H9 (cell line): Measurements from ENCODE around the gene SMG7. TPM values are rescaled to one million over a fixed set of nuclear protein-coding genes. Genes with fewer than 3 reads are reported as not detected.

ENCODE experiments used
- DNase-seq: peaks from one replicate; pipeline ENCODE4 v3.0.0-alpha.2; 2017
- H2AFZ ChIP-seq: one replicate; pipeline ENCODE4 v1.6.1; 2013; ENCODE audit warnings: mild to moderate bottlenecking, low read length, control low read depth, moderate library complexity
- H2AK5ac ChIP-seq: 2 replicates; pipeline ENCODE4 v1.6.1; 2013; ENCODE audit warnings: low read length, control low read depth, mixed read lengths; ENCODE audit not compliant: insufficient read length
- H2BK120ac ChIP-seq: one replicate; pipeline ENCODE4 v1.6.1; 2013; ENCODE audit warnings: low read depth, mild to moderate bottlenecking, low read length, control low read depth, inconsistent platforms; ENCODE audit not compliant: poor library complexity, severe bottlenecking
- H2BK12ac ChIP-seq: 2 replicates; pipeline ENCODE4 v1.6.1; 2013; ENCODE audit warnings: low read length, control low read depth, mixed read lengths, low read depth; ENCODE audit not compliant: insufficient read length
- H2BK15ac ChIP-seq: 2 replicates; pipeline ENCODE4 v1.6.1; 2013; ENCODE audit warnings: low read depth, low read length, control low read depth
- H2BK20ac ChIP-seq: one replicate; pipeline ENCODE4 v1.6.1; 2013; ENCODE audit warnings: low read depth, mild to moderate bottlenecking, low read length, control low read depth, inconsistent platforms; ENCODE audit not compliant: poor library complexity, severe bottlenecking
- H2BK5ac ChIP-seq: 2 replicates; pipeline ENCODE4 v1.6.1; 2013; ENCODE audit warnings: low read length, control low read depth, mixed read lengths; ENCODE audit not compliant: insufficient read length
- H3K14ac ChIP-seq: 2 replicates; pipeline ENCODE4 v1.6.1; 2013; ENCODE audit warnings: low read length, control low read depth; ENCODE audit not compliant: insufficient read depth
- H3K18ac ChIP-seq: 2 replicates; pipeline ENCODE4 v1.6.1; 2013; ENCODE audit warnings: low read depth, mild to moderate bottlenecking, mixed read lengths, low read length, control low read depth; ENCODE audit not compliant: insufficient read length
- H3K23ac ChIP-seq: 2 replicates; pipeline ENCODE4 v1.6.1; 2013; ENCODE audit warnings: low read length, control low read depth, mixed read lengths, low read depth; ENCODE audit not compliant: insufficient read length
- H3K23me2 ChIP-seq: 2 replicates; pipeline ENCODE4 v1.6.1; 2013; ENCODE audit warnings: low read depth, mild to moderate bottlenecking, mixed read lengths, low read length, control low read depth; ENCODE audit not compliant: insufficient read length, poor library complexity, severe bottlenecking
- H3K27ac ChIP-seq: 2 replicates; pipeline ENCODE4 v1.5.1; 2013; ENCODE audit warnings: low read length, control low read depth, mixed read lengths, low read depth; ENCODE audit not compliant: insufficient read length
- H3K27me3 ChIP-seq: 2 replicates; pipeline ENCODE4 v1.6.1; 2013; ENCODE audit warnings: low read length, control low read depth, inconsistent platforms; ENCODE audit not compliant: insufficient read depth
- H3K4ac ChIP-seq: 2 replicates; pipeline ENCODE4 v1.6.1; 2013; ENCODE audit warnings: low read depth, mild to moderate bottlenecking, control low read depth, inconsistent platforms, low read length, moderate library complexity
- H3K4me1 ChIP-seq: 2 replicates; pipeline ENCODE4 v1.6.1; 2013; ENCODE audit warnings: low read length, control low read depth, inconsistent platforms; ENCODE audit not compliant: insufficient read depth
- H3K4me2 ChIP-seq: 2 replicates; pipeline ENCODE4 v1.6.1; 2013; ENCODE audit warnings: low read length, control low read depth, mixed read lengths; ENCODE audit not compliant: insufficient read length, insufficient read depth
- H3K56ac ChIP-seq: 2 replicates; pipeline ENCODE4 v1.6.1; 2013; ENCODE audit warnings: low read depth, mild to moderate bottlenecking, mixed read lengths, low read length, control low read depth; ENCODE audit not compliant: insufficient read length
- H3K79me1 ChIP-seq: 2 replicates; pipeline ENCODE4 v1.6.1; 2013; ENCODE audit warnings: low read depth, mild to moderate bottlenecking, moderate library complexity, low read length, control low read depth, inconsistent platforms; ENCODE audit not compliant: insufficient read depth, poor library complexity, severe bottlenecking
- H3K79me2 ChIP-seq: 2 replicates; pipeline ENCODE4 v1.6.1; 2013; ENCODE audit warnings: low read length, control low read depth, inconsistent platforms; ENCODE audit not compliant: insufficient read depth
- H3K9ac ChIP-seq: 2 replicates; pipeline ENCODE4 v1.6.1; 2013; ENCODE audit warnings: low read length, control low read depth, mixed read lengths; ENCODE audit not compliant: insufficient read length; ENCODE audit errors: extremely low read depth
- H3K9me3 ChIP-seq: one replicate; pipeline ENCODE4 v1.6.1; 2013; ENCODE audit warnings: low read depth, low read length, inconsistent platforms; ENCODE audit not compliant: control insufficient read depth
- H3T11ph ChIP-seq: one replicate; pipeline ENCODE4 v1.6.1; 2013; ENCODE audit warnings: mild to moderate bottlenecking, low read length, control low read depth, inconsistent platforms
- H4K20me1 ChIP-seq: one replicate; pipeline ENCODE4 v1.6.1; 2013; ENCODE audit not compliant: control insufficient read depth, insufficient read length, insufficient read depth
- H4K5ac ChIP-seq: 2 replicates; pipeline ENCODE4 v1.6.1; 2013; ENCODE audit warnings: low read depth, mild to moderate bottlenecking, mixed read lengths, low read length, control low read depth; ENCODE audit not compliant: insufficient read length
- H4K8ac ChIP-seq: replicated peaks from 2 replicates; pipeline ENCODE4 v1.6.1; 2013; ENCODE audit warnings: low read length, control low read depth, mixed read lengths, low read depth; ENCODE audit not compliant: insufficient read length
- H4K91ac ChIP-seq: 2 replicates; pipeline ENCODE4 v1.6.1; 2013; ENCODE audit warnings: low read depth, mild to moderate bottlenecking, moderate library complexity, mixed read lengths, low read length, control low read depth; ENCODE audit not compliant: insufficient read length
- H3K27ac Mint-ChIP-seq, 3 experiments: 2 replicates in 2 of 3; 3 replicates in 1 of 3; pipeline ENCODE4 v1.8.0; 2020 to 2021; ENCODE audit warnings: mixed read lengths in 3 of 3, mild to moderate bottlenecking in 1 of 3, moderate library complexity in 1 of 3
- H3K27me3 Mint-ChIP-seq: 2 replicates; pipeline ENCODE4 v1.8.0; 2021; ENCODE audit warnings: low read depth, mild to moderate bottlenecking, moderate library complexity, mixed read lengths
- H3K36me3 Mint-ChIP-seq, 3 experiments: 2 replicates in 2 of 3; 3 replicates in 1 of 3; pipeline ENCODE4 v1.8.0; 2020 to 2021; ENCODE audit warnings: low read depth in 3 of 3, mixed read lengths in 3 of 3; ENCODE audit not compliant: insufficient read depth in 1 of 3
- H3K4me1 Mint-ChIP-seq, 2 experiments: 2 replicates each; pipeline ENCODE4 v1.8.0; 2020; ENCODE audit warnings: mixed read lengths in 2 of 2
- H3K4me3 Mint-ChIP-seq, 2 experiments: 2 replicates in 1 of 2; 3 replicates in 1 of 2; pipeline ENCODE4 v1.8.0; 2020 to 2021; ENCODE audit warnings: mild to moderate bottlenecking in 2 of 2, mixed read lengths in 2 of 2, moderate library complexity in 1 of 2
- H3K9me3 Mint-ChIP-seq, 2 experiments: 2 replicates in 1 of 2; 3 replicates in 1 of 2; pipeline ENCODE4 v1.8.0; 2020; ENCODE audit warnings: mild to moderate bottlenecking in 2 of 2, mixed read lengths in 2 of 2, moderate library complexity in 1 of 2
- CTCF ChIP-seq: fragments of 200-600 bp; sonication (generic); conservative IDR thresholded peaks from 3 replicates; pipeline ENCODE4 v1.8.0; 2021; ENCODE audit warnings: antibody characterized with exemption, mild to moderate bottlenecking
- WGBS: extraction: QIAGEN DNeasy Blood & Tissue Kit; methylation state at CpG from one replicate; pipeline ENCODE4 v1.1.7; 2013; ENCODE audit warnings: missing lambda C conversion rate, low lambda C conversion rate, mixed read lengths; ENCODE audit not compliant: insufficient read length; ENCODE audit errors: extremely low coverage; 5-methylcytosine and 5-hydroxymethylcytosine counted together
- total RNA-seq: library from RNA; stranded (reverse); gene quantifications from 2 replicates; pipeline ENCODE4 v1.2.1, GENCODE V29; 2021

Gene SMG7
- total RNA-seq, 1 experiment from 2014 or later, result 77.0 TPM

GRCh38 chr1:183495420-183495819, 23.1 kb downstream of the SMG7 start:
- Mint-ChIP-seq H3K36me3 (peaks cover 0 to 4% (median 2%) of the 10 kb centered on the region in 3 experiments; a peak in 3 of 7 replicates), H3K27me3 (no peaks in the 10 kb centered on the region), H3K9me3 (no peaks in the 10 kb centered on the region; a peak in 1 of 5 replicates), H3K27ac (no peak overlapping the region), H3K4me3 (no peak overlapping the region), H3K4me1 (peaks cover 16 to 22% of the 10 kb centered on the region in 2 experiments)
- Histone ChIP-seq H2BK5ac (no peak overlapping the region), H4K91ac (no peak overlapping the region), H2BK120ac (no peak overlapping the region), H3K27me3 (no peaks in the 10 kb centered on the region), H3K23me2 (no peaks in the 10 kb centered on the region), H2BK15ac (no peak overlapping the region), H2BK20ac (no peak overlapping the region), H3K9me3 (no peaks in the 10 kb centered on the region), H3K79me2 (peaks cover 14% of the 10 kb centered on the region; the same call in 1 of the 2 replicates), H3K4me2 (no peak overlapping the region), H3K14ac (no peak overlapping the region), H3T11ph (no peak overlapping the region), H3K4ac (no peak overlapping the region), H3K23ac (no peak overlapping the region), H3K18ac (no peak overlapping the region), H4K8ac (no peak overlapping the region), H3K4me1 (peaks cover 4% of the 10 kb centered on the region; the same call in 1 of the 2 replicates), H3K56ac (no peak overlapping the region), H3K9ac (no peak overlapping the region), H2AFZ (no peak overlapping the region), H2BK12ac (no peak overlapping the region), H4K20me1 (no peaks in the 10 kb centered on the region), H3K79me1 (peaks cover 7% of the 10 kb centered on the region), H2AK5ac (no peak overlapping the region), H4K5ac (no peak overlapping the region), H3K27ac (no peak overlapping the region)
- no CpG with 5 or more reads among the region's 11 CpGs for WGBS
- no peak for TF ChIP-seq CTCF
- no peak for DNase-seq
